Measurements from ENCODE around the gene SLC32A1. TPM values are rescaled to one million over a fixed set of nuclear protein-coding genes. Genes with fewer than 3 reads are reported as not detected.

Gene SLC32A1
- total RNA-seq, 1 experiment from 2014 or later = not detected

DNA sequence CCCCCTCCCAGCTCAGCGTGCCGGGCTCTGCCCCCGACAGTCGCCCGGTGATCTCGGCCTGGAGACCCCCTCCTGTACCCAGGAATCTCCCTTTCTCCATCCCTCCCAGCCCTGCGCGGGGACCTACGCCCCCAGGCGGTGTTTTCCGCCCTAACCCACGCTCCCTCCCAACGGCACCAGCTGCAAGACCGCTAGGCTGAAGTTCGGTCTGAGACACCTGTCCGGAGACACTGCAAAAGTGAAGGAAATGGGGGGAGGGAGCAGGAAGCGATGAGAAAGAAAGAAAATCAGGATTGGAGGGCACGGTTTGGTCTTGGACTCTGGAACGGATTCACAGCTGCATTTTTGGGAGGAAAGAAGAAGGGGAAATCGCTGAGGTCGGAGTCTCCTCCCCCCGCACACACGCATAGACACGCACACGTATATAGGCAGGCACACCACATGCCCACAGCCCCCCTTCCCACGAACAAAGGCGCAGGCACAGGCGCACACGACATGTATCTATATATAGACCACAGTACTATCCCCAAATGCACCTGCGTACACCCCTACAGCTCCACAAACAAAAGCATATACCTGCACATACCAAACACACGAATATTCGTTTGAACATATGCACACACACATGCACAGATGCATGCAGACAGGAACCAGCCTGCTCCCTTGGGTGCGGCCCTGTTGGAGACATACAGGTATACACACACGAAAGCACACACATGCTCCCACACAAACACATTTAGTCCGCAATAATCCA lies 1.0 kb downstream of the SLC32A1 start:
- DNase-seq (ENCODE audit: low spot score) = no peak

GRCh38 chr20:38725931-38726803 lies 1.9 kb downstream of the SLC32A1 start:
- DNase-seq (ENCODE audit: low spot score) = no peak

GRCh38 chr20:38726804-38727606 lies 2.7 kb downstream of the SLC32A1 start:
- no peak for DNase-seq (ENCODE audit: low spot score)

GRCh38 chr20:38727607-38728190 lies 3.4 kb downstream of the SLC32A1 start:
- no peak for DNase-seq (ENCODE audit: low spot score)

DNA sequence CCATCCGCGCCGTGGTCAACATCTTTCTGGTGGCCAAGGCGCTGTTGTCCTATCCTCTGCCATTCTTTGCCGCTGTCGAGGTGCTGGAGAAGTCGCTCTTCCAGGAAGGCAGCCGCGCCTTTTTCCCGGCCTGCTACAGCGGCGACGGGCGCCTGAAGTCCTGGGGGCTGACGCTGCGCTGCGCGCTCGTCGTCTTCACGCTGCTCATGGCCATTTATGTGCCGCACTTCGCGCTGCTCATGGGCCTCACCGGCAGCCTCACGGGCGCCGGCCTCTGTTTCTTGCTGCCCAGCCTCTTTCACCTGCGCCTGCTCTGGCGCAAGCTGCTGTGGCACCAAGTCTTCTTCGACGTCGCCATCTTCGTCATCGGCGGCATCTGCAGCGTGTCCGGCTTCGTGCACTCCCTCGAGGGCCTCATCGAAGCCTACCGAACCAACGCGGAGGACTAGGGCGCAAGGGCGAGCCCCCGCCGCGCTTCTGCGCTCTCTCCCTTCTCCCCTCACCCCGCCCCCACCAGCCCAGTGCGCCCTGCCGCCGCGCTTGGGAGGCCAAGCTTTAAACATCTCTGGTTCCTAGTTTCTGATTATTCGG lies 4.0 kb downstream of the SLC32A1 start:
- DNase-seq (ENCODE audit: low spot score) = no peak

- no peak for DNase-seq (ENCODE audit: low spot score)
These were observed 4.8 kb downstream of the SLC32A1 start for GRCh38 chr20:38728911-38729642.

GRCh38 chr20:38729767-38730166 lies 5.5 kb downstream of the SLC32A1 start:
- no peak for DNase-seq (ENCODE audit: low spot score)

GRCh38 chr20:38730167-38730988 lies 6.1 kb downstream of the SLC32A1 start:
- DNase-seq (ENCODE audit: low spot score) = no peak

- peak; percentile 54 for DNase-seq (ENCODE audit: low spot score)
These were observed 6.9 kb downstream of the SLC32A1 start for GRCh38 chr20:38730989-38731737.

DNA sequence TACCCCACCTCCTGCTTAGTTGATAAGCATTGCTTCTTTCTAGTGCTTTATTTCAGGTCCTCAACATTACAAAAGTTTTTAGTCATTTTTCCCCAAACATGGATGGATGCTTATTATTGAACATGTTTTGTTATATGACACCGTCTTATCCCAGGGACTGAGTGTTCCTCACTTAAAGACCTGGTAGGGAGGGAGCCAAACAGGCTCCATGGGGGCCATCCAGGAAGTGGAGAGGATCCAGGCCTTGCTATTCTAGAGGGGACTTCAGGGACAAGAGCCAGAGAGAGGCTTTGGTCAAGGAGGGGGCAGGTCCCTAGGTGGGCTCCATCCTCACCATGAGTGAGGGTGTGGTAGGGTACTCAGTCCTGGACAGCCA lies 7.4 kb downstream of the SLC32A1 start:
- no peak for DNase-seq (ENCODE audit: low spot score)

DNA sequence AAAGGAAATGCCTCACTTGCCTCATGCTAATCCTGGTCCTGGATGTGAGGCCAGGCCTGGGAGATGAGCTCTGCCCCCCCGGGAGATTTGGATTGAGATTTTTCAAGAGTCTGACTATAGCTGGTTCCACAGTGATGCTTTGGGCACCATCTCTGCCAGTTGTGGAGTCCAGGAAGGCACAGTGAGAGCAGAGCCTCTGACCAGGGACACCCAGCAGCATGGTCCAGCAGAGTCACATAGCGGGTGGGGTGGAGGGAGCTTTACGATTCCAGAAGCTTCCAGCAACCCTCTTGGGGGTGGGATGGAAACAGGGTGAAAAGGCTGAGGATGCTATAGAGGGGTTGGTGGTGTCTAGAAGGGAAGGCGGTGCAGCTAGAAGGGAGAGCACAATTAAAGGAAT lies 8.7 kb downstream of the SLC32A1 start:
- no peak for DNase-seq (ENCODE audit: low spot score)

DNA sequence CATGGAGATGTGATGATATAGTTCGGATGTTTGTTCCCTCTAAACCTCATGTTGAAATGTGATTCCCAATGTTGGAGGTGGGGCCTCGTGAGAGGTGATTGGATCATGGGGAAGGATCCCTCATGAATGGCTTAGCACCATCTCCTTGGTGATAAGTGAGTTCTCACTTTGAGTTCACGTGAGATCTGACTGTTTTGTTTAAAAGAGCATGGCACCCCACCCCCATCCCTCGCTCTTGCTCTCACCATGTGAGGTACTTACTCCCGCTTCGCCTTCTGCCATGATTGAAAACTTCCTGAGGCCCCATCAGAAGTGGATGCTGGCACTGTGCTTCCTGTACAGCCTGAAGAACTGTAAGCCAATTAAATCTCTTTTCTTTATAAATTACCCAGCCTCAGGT lies 10.9 kb downstream of the SLC32A1 start:
- DNase-seq (ENCODE audit: low spot score) = no peak

DNA sequence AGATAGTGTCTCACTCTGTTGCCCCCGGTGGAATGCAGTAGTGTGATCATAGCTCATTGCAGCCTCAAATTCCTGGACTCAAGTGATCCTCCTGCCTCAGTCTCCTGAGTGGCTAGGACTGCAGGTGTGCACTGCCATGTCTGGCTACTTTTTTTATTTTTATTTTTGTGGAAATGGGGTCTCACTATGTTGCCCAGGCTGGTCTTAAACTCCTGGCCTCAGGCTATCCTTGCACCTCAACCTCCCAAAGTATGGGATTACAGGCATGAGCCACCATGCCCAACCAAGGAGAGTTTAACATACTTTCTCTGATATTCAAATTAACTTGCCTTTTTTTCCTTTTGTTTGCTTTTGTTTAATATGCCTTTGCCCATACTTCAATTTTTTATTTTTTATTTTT lies 13.6 kb downstream of the SLC32A1 start:
- no peak for DNase-seq (ENCODE audit: low spot score)

DNA sequence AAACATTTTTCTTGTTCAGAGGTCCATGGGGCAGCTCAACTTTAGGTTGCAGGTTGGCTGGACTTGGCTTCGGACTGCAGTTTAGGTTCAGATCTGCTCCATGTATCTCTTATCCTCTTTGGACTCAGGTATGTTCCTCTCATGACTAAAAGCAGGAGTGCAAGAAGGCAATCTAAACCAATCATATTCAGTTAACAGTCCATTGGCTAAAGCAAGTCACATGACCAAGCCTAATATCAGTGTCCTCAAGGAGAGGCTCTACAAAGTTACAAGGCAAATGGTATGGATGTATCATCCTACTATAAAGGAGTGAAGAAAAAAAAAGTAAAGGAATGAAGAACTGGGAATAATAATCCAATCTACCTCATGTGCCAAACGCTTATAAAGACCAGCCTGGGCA lies 21.5 kb downstream of the SLC32A1 start:
- no peak for DNase-seq (ENCODE audit: low spot score)

GRCh38 chr20:38747495-38748096 lies 23.3 kb downstream of the SLC32A1 start:
- no peak for DNase-seq (ENCODE audit: low spot score)

DNA sequence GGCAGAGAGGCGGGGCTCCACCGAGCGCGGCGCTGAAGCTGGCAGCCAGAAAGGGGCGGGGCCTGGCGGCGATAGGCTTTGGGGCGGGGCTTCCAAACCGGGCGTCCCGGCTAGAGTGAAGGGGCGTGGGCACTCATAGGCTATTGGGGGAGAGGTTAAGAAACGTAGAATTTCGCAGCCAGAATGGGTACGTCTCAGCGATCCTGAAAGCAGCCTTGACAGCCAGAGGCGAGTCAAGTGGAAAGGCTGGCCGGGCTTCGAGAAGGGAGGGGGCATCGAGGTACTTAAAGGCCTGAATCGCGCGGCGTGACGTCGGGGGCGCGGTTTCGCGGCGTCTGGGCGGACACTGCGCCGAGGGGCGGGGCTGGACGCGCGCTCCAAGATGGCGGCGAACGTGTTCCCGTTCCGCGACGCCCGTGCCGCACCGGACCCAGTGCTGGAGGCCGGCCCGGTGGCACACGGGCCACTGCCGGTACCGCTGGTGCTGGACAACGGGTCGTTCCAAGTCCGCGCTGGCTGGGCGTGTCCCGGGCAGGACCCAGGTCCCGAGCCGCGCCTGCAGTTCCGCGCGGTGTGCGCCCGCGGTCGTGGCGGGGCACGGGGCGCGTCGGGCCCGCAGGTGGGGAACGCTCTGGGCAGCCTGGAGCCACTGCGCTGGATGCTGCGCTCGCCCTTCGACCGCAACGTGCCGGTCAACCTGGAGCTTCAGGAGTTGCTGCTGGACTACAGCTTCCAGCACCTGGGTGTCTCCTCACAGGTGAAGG lies 24.0 kb downstream of the SLC32A1 start, which contains the start of gene ACTR5:
ACTR5 (plus strand) TSS at position 364 of the 764 bp plus-strand sequence; CDS start at position 383, 19 bp downstream.
- peak; percentile 77 for DNase-seq (ENCODE audit: low spot score)

GRCh38 chr20:38748861-38749149 lies 24.5 kb downstream of the SLC32A1 start:
- DNase-seq (ENCODE audit: low spot score) = no peak

DNA sequence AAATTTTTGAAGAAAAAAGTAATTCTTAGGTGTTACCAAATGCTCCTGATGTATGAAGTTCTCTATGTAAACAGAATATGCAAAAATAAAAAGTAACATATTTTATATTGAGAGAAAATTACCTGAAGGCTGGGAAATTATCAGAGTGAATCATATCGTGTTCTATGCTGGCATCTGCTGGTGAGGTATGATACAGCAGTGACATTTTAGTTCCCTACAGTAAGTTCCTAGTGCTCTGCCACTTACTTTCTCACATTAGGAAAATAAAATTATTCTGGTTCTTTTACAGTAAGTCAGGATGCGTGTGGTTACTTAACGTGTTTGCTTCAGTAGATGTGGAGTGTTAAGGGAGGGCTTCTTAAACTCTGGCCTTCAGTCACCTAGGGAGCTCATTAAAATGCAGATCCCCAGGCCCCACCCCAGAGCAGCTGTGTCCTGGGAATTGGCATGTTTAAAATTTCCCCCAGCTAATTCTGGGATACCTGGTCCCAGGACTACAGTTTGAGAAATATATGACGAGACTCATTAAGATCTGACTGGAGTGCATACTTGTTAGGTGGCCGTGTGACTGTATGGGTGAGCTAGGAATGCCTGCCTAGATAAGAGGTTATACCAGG lies 27.2 kb downstream of the SLC32A1 start:
- no peak for DNase-seq (ENCODE audit: low spot score)
